HG03095 (cell line): ENCODE data around the gene ISG15.
"Not testable (repeated sequence)": the region's sequence is repeated elsewhere in the genome, so short reads cannot be mapped to it uniquely, and the experiment has no call there.

Source experiments
- ATAC-seq: cut with Tn5 transposase; IDR thresholded peaks from one replicate; pipeline ENCODE4 v1.9.1; 2021; ENCODE audit warnings: moderate library complexity; ENCODE audit not compliant: unreplicated experiment

Gene ISG15

GRCh38 chr1:1043411-1043810 lies 30.1 kb downstream of the ISG15 start:
- no peak for ATAC-seq

- no peak for ATAC-seq
These were observed 30.6 kb downstream of the ISG15 start for GRCh38 chr1:1043921-1044320.

- ATAC-seq: no peak
These were observed 31.3 kb downstream of the ISG15 start for GRCh38 chr1:1044455-1045078.

- ATAC-seq: no peak
These were observed 31.8 kb downstream of the ISG15 start for GRCh38 chr1:1045129-1045528.

GRCh38 chr1:1046243-1046642 lies 32.9 kb downstream of the ISG15 start:
- ATAC-seq: no peak

- ATAC-seq: no peak
These were observed 33.5 kb downstream of the ISG15 start for GRCh38 chr1:1046767-1047166.

- ATAC-seq: no peak
These were observed 34.1 kb downstream of the ISG15 start for GRCh38 chr1:1047407-1047806.

- ATAC-seq: no peak
These were observed 34.7 kb downstream of the ISG15 start for GRCh38 chr1:1047963-1048362.

GRCh38 chr1:1048765-1049164 lies 35.5 kb downstream of the ISG15 start:
- ATAC-seq: no peak

- ATAC-seq: no peak
These were observed 36.2 kb downstream of the ISG15 start for GRCh38 chr1:1049318-1050165.

GRCh38 chr1:1050577-1051052 lies 37.3 kb downstream of the ISG15 start:
- ATAC-seq: no peak

GRCh38 chr1:1051127-1051810 lies 38.0 kb downstream of the ISG15 start:
- no peak for ATAC-seq

- ATAC-seq: no peak
These were observed 38.9 kb downstream of the ISG15 start for GRCh38 chr1:1052003-1052840.

- no peak for ATAC-seq
These were observed 39.7 kb downstream of the ISG15 start for GRCh38 chr1:1053022-1053421.

- no peak for ATAC-seq
These were observed 40.4 kb downstream of the ISG15 start for GRCh38 chr1:1053682-1054081.

GRCh38 chr1:1054099-1054700 lies 40.9 kb downstream of the ISG15 start:
- no peak for ATAC-seq

GRCh38 chr1:1054971-1055370 lies 41.7 kb downstream of the ISG15 start:
- ATAC-seq: no peak

- no peak for ATAC-seq
These were observed 42.8 kb downstream of the ISG15 start for GRCh38 chr1:1055841-1056736.

- not testable (repeated sequence) for ATAC-seq
These were observed 44.4 kb downstream of the ISG15 start for GRCh38 chr1:1057769-1058087.
